Left lung (tissue), 10 donors: ENCODE measurements around the gene PAPPA. TPM values are rescaled to one million over a fixed set of nuclear protein-coding genes. Genes with fewer than 3 reads are reported as not detected.

ENCODE experiments used
- ATAC-seq: fragments of 200-7000 bp; cut with Tn5 transposase; one replicate; pipeline ENCODE4 v1.9.1; 2020; ENCODE audit warnings: moderate library complexity
- DNase-seq, 4 donors: peaks; one replicate each; pipeline ENCODE4 v3.0.0-alpha.2; 2013 to 2020
- H3K27ac ChIP-seq, 2 donors: fragments of 200-600 bp; sonication (generic) in 1 of 2; one replicate each; pipeline versions ENCODE4 v1.5.0 to v1.8.0; 2020 to 2021
- H3K27me3 ChIP-seq, 2 donors: fragments of 200-600 bp; sonication (generic) in 1 of 2; one replicate each; pipeline versions ENCODE4 v1.5.0 to v1.8.0; 2020 to 2021
- H3K36me3 ChIP-seq, 2 donors: fragments of 200-600 bp; sonication (generic) in 1 of 2; one replicate each; pipeline versions ENCODE4 v1.5.0 to v1.8.0; 2020 to 2021
- H3K4me1 ChIP-seq, 2 donors: fragments of 200-600 bp; one replicate each; pipeline ENCODE4 v1.8.0; 2021
- H3K4me3 ChIP-seq, 2 donors: fragments of 200-600 bp; sonication (generic) in 1 of 2; one replicate each; pipeline versions ENCODE4 v1.5.0 to v1.8.0; 2020 to 2021; ENCODE audit warnings: mild to moderate bottlenecking in 1 of 2
- H3K9me3 ChIP-seq, 2 donors: fragments of 200-600 bp; sonication (generic) in 1 of 2; one replicate each; pipeline versions ENCODE4 v1.5.0 to v1.8.0; 2020 to 2021
- CTCF ChIP-seq, 2 donors: fragments of 200-600 bp; sonication (generic) in 1 of 2; IDR thresholded peaks; one replicate each; pipeline versions ENCODE4 v1.5.0 to v1.8.0; 2021; ENCODE audit warnings: antibody characterized with exemption in 2 of 2
- intact Hi-C, 2 donors: fragments of 100-400 bp; cut with DNase I; formaldehyde crosslinking; loops; one replicate each; pipeline versions ENCODE4 v1.11.2 to v1.14.2; 2022
- polyA plus RNA-seq, 6 donors: library from polyadenylated mRNA; unstranded; fragments of 120-200 nt; gene quantifications; one replicate each; pipeline ENCODE4 v1.2.1, GENCODE V29; 2013; ENCODE audit not compliant: insufficient read length in 6 of 6
- total RNA-seq, 2 donors: library from RNA; stranded (reverse); fragmentation: NEBNext Ultra II Directional; extraction: Animal tissue kit (Norgen Biotek cat#: 25700); gene quantifications; one replicate each; pipeline ENCODE4 v1.2.1, GENCODE V29; 2021
- donor health status: DM: no; HTN: yes; CAD: no.
- donor health status: DM: no; HTN: no; CAD: no.

The PAPPA gene
- total and polyA plus RNA-seq, 8 donors: 1.1 to 9.8 (median 1.3) TPM

- no peaks in the 10 kb centered on the region for H3K9me3 ChIP-seq
- no peak for DNase-seq
- H3K27ac ChIP-seq: no peak overlapping the region
- H3K4me3 ChIP-seq: no peak overlapping the region
- H3K4me1 ChIP-seq: no peaks in the 10 kb centered on the region
- no peaks in the 10 kb centered on the region for H3K27me3 ChIP-seq
- TF ChIP-seq CTCF (IDR thresholded peaks at IDR 0.05): no peak
- no peaks in the 10 kb centered on the region for H3K36me3 ChIP-seq
- ATAC-seq: no peak
- intact Hi-C loops: no loop called here
Measured at GRCh38 chr9:116190637-116191396, 37.2 kb downstream of the PAPPA start.

DNA sequence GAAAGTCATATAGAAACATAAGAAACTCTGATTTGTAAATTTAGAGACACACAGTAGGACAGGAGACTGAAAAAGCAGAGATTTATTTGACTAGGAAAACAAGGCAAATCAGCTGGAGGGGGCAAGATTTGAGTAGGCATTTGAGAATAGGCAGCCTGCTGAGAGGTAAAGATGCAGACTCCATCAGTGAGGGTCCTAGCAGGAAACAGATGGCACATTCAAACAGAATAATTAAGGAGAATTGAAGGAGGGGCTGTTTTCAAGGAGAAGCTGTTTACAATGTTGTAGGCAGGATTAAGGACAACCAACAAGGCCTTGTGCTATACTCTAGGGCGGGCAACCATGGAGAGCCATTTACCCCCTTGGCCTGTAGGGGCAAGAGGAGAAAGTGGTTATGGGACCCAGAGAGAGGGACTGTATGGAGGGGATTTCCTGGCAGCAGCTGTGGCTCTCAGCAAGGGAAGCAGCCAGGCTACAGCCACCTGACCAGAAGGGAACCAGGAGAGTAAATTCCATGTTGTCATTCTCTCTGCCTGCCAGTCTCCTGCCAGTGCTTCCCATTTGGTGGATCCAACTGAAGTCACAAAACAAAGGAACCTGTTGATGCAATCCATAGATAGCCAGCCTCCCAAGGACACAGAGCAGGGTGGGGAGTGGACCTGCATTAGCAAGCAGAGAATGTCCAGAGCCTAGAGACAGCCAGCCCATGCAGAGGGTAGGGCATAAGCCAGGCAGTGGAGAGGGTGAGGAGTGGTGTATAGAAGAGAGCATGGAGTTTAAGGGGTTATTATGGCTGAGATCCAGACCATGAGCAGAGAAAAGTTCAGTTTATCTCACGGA is 38.2 kb downstream of the PAPPA start:
- no peak for DNase-seq
- no peaks in the 10 kb centered on the region for H3K36me3 ChIP-seq
- ATAC-seq: no peak
- intact Hi-C loops: no loop called here
- no peaks in the 10 kb centered on the region for H3K27me3 ChIP-seq
- no peaks in the 10 kb centered on the region for H3K9me3 ChIP-seq
- no peak overlapping the region for H3K4me3 ChIP-seq
- no peak overlapping the region for H3K27ac ChIP-seq
- TF ChIP-seq CTCF (IDR thresholded peaks at IDR 0.05): no peak
- H3K4me1 ChIP-seq: no peaks in the 10 kb centered on the region

GRCh38 chr9:116193636-116194035 is 40.0 kb downstream of the PAPPA start:
- Histone ChIP-seq H3K27me3 (no peaks in the 10 kb centered on the region), H3K4me3 (no peak overlapping the region), H3K4me1 (no peaks in the 10 kb centered on the region), H3K27ac (no peak overlapping the region), H3K9me3 (no peaks in the 10 kb centered on the region), H3K36me3 (no peaks in the 10 kb centered on the region)
- no peak for TF ChIP-seq CTCF (IDR thresholded peaks at IDR 0.05)
- ATAC-seq (no peak), DNase-seq (no peak)
- intact Hi-C loops: no loop called here

DNA sequence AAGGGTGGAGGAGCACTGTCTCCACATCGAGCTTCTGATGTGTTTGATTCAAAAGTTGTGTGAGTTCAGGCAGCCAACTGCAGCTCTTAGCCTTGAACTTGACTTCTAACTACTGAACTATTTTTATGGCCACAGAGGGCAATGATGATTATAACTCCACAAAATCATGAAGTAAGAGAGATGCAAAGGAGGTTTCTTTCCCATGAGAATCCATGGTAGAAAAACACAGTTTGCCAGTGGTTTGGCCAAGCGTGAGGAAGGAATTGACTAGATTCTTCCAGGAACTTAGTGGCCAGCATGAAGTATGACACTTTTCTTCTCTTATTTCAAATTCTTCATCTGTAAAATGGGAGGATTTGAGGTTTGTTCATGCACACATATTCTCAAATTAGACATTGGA is 43.2 kb downstream of the PAPPA start:
- H3K4me1 ChIP-seq: no peaks in the 10 kb centered on the region
- intact Hi-C loops: no loop called here
- H3K9me3 ChIP-seq: no peaks in the 10 kb centered on the region
- ATAC-seq (no peak), DNase-seq (no peak)
- no peak overlapping the region for H3K27ac ChIP-seq
- H3K36me3 ChIP-seq: no peaks in the 10 kb centered on the region
- TF ChIP-seq CTCF (IDR thresholded peaks at IDR 0.05): no peak
- H3K27me3 ChIP-seq: no peaks in the 10 kb centered on the region
- H3K4me3 ChIP-seq: no peak overlapping the region

GRCh38 chr9:116198344-116198743 is 44.8 kb downstream of the PAPPA start:
- Histone ChIP-seq H3K36me3 (no peaks in the 10 kb centered on the region), H3K4me1 (no peaks in the 10 kb centered on the region), H3K27me3 (no peaks in the 10 kb centered on the region), H3K9me3 (no peaks in the 10 kb centered on the region), H3K4me3 (no peak overlapping the region), H3K27ac (no peak overlapping the region)
- DNase-seq (no peak), ATAC-seq (no peak)
- intact Hi-C loops: no loop called here
- no peak for TF ChIP-seq CTCF (IDR thresholded peaks at IDR 0.05)
